ENCODE measurements around the gene KRTAP19-6.

The KRTAP19-6 gene

DNA sequence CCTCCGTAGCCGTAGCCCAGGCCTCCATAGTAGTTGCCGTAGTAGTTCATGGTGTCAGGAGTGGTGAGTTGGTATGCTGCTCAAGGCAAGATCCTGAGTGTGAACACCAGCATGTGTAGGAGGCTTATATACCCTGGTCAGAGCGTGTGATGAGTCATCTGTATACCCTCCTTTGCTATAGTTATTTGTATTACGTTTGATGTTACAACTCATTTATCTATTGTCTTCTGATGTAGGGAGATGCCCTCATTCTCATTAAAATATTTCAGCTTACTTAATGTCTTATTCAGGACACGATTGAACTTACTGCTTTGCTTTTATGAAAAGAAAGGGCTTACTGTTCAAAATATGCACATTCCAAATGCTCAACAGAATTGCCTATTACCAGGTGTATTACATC, 39.6 kb downstream of the KRTAP19-6 start, which contains the start of gene KRTAP19-5:
Gene KRTAP19-5 (minus strand): TSS at position 101 of the 400 bp plus-strand sequence. CDS start 51 bp downstream, at position 50.
- H3K9me3 Mint-ChIP-seq: no peaks in the 10 kb centered on the region
- no peak within 1 kb of the TSS for H3K4me3 Mint-ChIP-seq
- H3K27ac Mint-ChIP-seq: no peak within 1 kb of the TSS
- no peaks in the 10 kb centered on the region for H3K4me1 Mint-ChIP-seq
- no peak for ATAC-seq
- H3K27me3 Mint-ChIP-seq: no peaks in the 10 kb centered on the region
- H3K36me3 Mint-ChIP-seq: no peaks in the 10 kb centered on the region

GRCh38 chr21:30497065-30497464, 44.6 kb downstream of the KRTAP19-6 start, which contains the start of gene KRTAP19-4:
Gene KRTAP19-4, minus strand, starts transcription at chr21:30497165. Its CDS starts 55 bp downstream, at chr21:30497110.
- Mint-ChIP-seq H3K36me3 (no peaks in the 10 kb centered on the region), H3K9me3 (peaks cover 3% of the 10 kb centered on the region), H3K27ac (no peak within 1 kb of the TSS), H3K4me3 (no peak within 1 kb of the TSS), H3K4me1 (no peaks in the 10 kb centered on the region), H3K27me3 (no peaks in the 10 kb centered on the region)
- no peak for ATAC-seq

GRCh38 chr21:30491963-30492428, 49.7 kb downstream of the KRTAP19-6 start, which contains the start of gene KRTAP19-3:
Gene KRTAP19-3, minus strand, starts transcription at chr21:30492013. Its CDS starts 56 bp downstream, at chr21:30491957.
- H3K4me1 Mint-ChIP-seq: no peaks in the 10 kb centered on the region
- H3K36me3 Mint-ChIP-seq: no peaks in the 10 kb centered on the region
- no peak within 1 kb of the TSS for H3K27ac Mint-ChIP-seq
- H3K27me3 Mint-ChIP-seq: no peaks in the 10 kb centered on the region
- ATAC-seq: no peak
- peaks cover 3% of the 10 kb centered on the region for H3K9me3 Mint-ChIP-seq
- no peak within 1 kb of the TSS for H3K4me3 Mint-ChIP-seq

All from stimulated activated memory B cell treated with anti-CD40 and anti-IgM and Interleukin-4, amounts not matched to agents 10 μg/mL and 1 μg/mL and 100 μg/mL, for 72 hours (primary cell).